Endodermal cell (in vitro differentiated cells): Measurements from ENCODE around the gene CCDC30. TPM values are rescaled to one million over a fixed set of nuclear protein-coding genes. Genes with fewer than 3 reads are reported as not detected.

ENCODE experiments used
- DNase-seq: peaks from one replicate; pipeline ENCODE4 v3.0.0-alpha.2; 2017
- H3K27ac ChIP-seq: 2 replicates; pipeline ENCODE4 v1.5.1; 2013; ENCODE audit warnings: mild to moderate bottlenecking, low read depth, low read length, moderate library complexity
- H3K27me3 ChIP-seq: 2 replicates; pipeline ENCODE4 v1.6.1; 2013; ENCODE audit warnings: mild to moderate bottlenecking, low read length, moderate library complexity; ENCODE audit not compliant: insufficient read depth, control insufficient read depth, poor library complexity, severe bottlenecking
- H3K36me3 ChIP-seq: 2 replicates; pipeline ENCODE4 v1.7.0; 2013; ENCODE audit warnings: mild to moderate bottlenecking, low read length, moderate library complexity; ENCODE audit not compliant: control insufficient read depth, insufficient read depth
- H3K4me1 ChIP-seq: one replicate; pipeline ENCODE4 v1.7.0; 2013; ENCODE audit warnings: low read length; ENCODE audit not compliant: control insufficient read depth, insufficient read depth
- H3K4me3 ChIP-seq: 2 replicates; pipeline ENCODE4 v1.5.1; 2013; ENCODE audit warnings: mild to moderate bottlenecking, low read length, moderate library complexity
- H3K9ac ChIP-seq: 2 replicates; pipeline ENCODE4 v1.6.1; 2013; ENCODE audit warnings: mild to moderate bottlenecking, low read length, moderate library complexity; ENCODE audit not compliant: poor library complexity, severe bottlenecking; ENCODE audit errors: extremely low read depth
- H3K9me3 ChIP-seq: 2 replicates; pipeline ENCODE4 v1.6.1; 2013; ENCODE audit warnings: mild to moderate bottlenecking, low read length, moderate library complexity; ENCODE audit not compliant: control insufficient read depth
- H3K27ac Mint-ChIP-seq: 2 replicates; pipeline ENCODE4 v1.8.0; 2020; ENCODE audit warnings: mixed read lengths
- H3K27me3 Mint-ChIP-seq: 2 replicates; pipeline ENCODE4 v1.8.0; 2021; ENCODE audit warnings: mild to moderate bottlenecking, mixed read lengths; ENCODE audit not compliant: insufficient read depth
- H3K36me3 Mint-ChIP-seq: 2 replicates; pipeline ENCODE4 v1.8.0; 2020; ENCODE audit warnings: low read depth, mixed read lengths
- H3K4me1 Mint-ChIP-seq: 2 replicates; pipeline ENCODE4 v1.8.0; 2020; ENCODE audit warnings: mixed read lengths
- H3K4me3 Mint-ChIP-seq: 2 replicates; pipeline ENCODE4 v1.8.0; 2020; ENCODE audit warnings: mild to moderate bottlenecking, moderate library complexity, mixed read lengths
- H3K9me3 Mint-ChIP-seq: 2 replicates; pipeline ENCODE4 v1.8.0; 2020; ENCODE audit warnings: mild to moderate bottlenecking, mixed read lengths
- CTCF ChIP-seq: fragments of 200-600 bp; sonication (generic); conservative IDR thresholded peaks from 2 replicates; pipeline ENCODE4 v1.5.0; 2021; ENCODE audit warnings: antibody characterized with exemption, mild to moderate bottlenecking
- WGBS, 2 experiments: methylation state at CpG; one replicate each; pipeline versions ENCODE4 v1.1.5 to v1.1.7; 2013; ENCODE audit warnings: missing lambda C conversion rate in 2 of 2, mixed read lengths in 1 of 2; ENCODE audit not compliant: insufficient coverage in 1 of 2, insufficient read length in 1 of 2; 5-methylcytosine and 5-hydroxymethylcytosine counted together
- long read RNA-seq, 4 experiments: library from polyadenylated mRNA in 2 of 4; library from RNA in 1 of 4; library from capped mRNA in 1 of 4; stranded (forward) in 3 of 4; unstranded in 1 of 4; transcript quantifications; one replicate each; pipeline ENCODE4 v2.0.0, GENCODE V29; 2020 to 2021; ENCODE audit warnings: inconsistent platforms in 1 of 4
- polyA plus RNA-seq, 2 experiments: library from polyadenylated mRNA; stranded (reverse); fragments of 50-300 nt; gene quantifications; one replicate each; pipeline ENCODE4 v1.2.3, GENCODE V29; 2013
- total RNA-seq, 2 donors: library from RNA; stranded (reverse); fragmentation: NEBNext Ultra II Directional in 1 of 2; extraction: Animal tissue kit (Norgen Biotek cat#: 25700) in 1 of 2; gene quantifications; 2 replicates in 1 of 2; 3 replicates in 1 of 2; pipeline ENCODE4 v1.2.1, GENCODE V29; 2021

The CCDC30 gene
- 1 to 10 TPM; 4.8 to 6.4 TPM for total RNA-seq
- polyA plus RNA-seq (2013, experiment 1 of 2) = 4.3 TPM
- 5.5 TPM for polyA plus RNA-seq (2013, experiment 2 of 2)
- long read RNA-seq, experiment 1 = 0 reads
- long read RNA-seq, experiment 2, partial matches to known transcripts = 0 of 4 reads
- long read RNA-seq, experiment 2, other reads (novel, unspliced or antisense) = 4 of 4 reads
- long read RNA-seq, experiment 3, partial matches to known transcripts = 1 of 9 reads
- long read RNA-seq, experiment 3, other reads (novel, unspliced or antisense) = 8 of 9 reads
- long read RNA-seq, experiment 4, partial matches to known transcripts = 4 of 7 reads
- long read RNA-seq, experiment 4, other reads (novel, unspliced or antisense) = 3 of 7 reads

GRCh38 chr1:42462828-42463763, at the start of gene CCDC30:
Gene CCDC30 (plus strand): TSS chr1:42463286. CDS start chr1:42480552, 17,266 bp downstream.
- Histone ChIP-seq H3K4me3 (peak within 1 kb of the TSS; percentile 88), H3K36me3 (peaks cover 20% of the 10 kb centered on the region), H3K9me3 (no peaks in the 10 kb centered on the region), H3K27me3 (peaks cover 13% of the 10 kb centered on the region), H3K4me1 (peaks cover 2% of the 10 kb centered on the region), H3K9ac (peak within 1 kb of the TSS; percentile 84), H3K27ac (peak within 1 kb of the TSS; percentile 77)
- peak within 1 kb of the TSS; percentile 79 for H3K4me3 Mint-ChIP-seq
- peak; percentile 99 for DNase-seq
- H3K27me3 Mint-ChIP-seq = peaks cover 7% of the 10 kb centered on the region
- H3K9me3 Mint-ChIP-seq = no peaks in the 10 kb centered on the region
- no peak for TF ChIP-seq CTCF
- peak within 1 kb of the TSS; percentile 96 for H3K27ac Mint-ChIP-seq
- H3K36me3 Mint-ChIP-seq = peaks cover 26% of the 10 kb centered on the region
- 4 to 10% methylated on average over 41 to 59 of the region's 59 CpGs for WGBS, 2 experiments
- H3K4me1 Mint-ChIP-seq = peaks cover 22% of the 10 kb centered on the region

GRCh38 chr1:42414551-42415496, 48.3 kb upstream of the CCDC30 start:
- DNase-seq = no peak
- Mint-ChIP-seq H3K36me3 (no peaks in the 10 kb centered on the region), H3K4me3 (no peak overlapping the region), H3K27me3 (no peaks in the 10 kb centered on the region), H3K4me1 (peaks cover 1% of the 10 kb centered on the region), H3K27ac (no peak overlapping the region), H3K9me3 (no peaks in the 10 kb centered on the region)
- no peaks in the 10 kb centered on the region for H3K27me3 ChIP-seq
- no peaks in the 10 kb centered on the region for H3K9me3 ChIP-seq
- no peak overlapping the region for H3K9ac ChIP-seq
- no peak for TF ChIP-seq CTCF
- 92 to 93% methylated on average over 16 to 17 of the region's 17 CpGs for WGBS, 2 experiments
- no peaks in the 10 kb centered on the region for H3K4me1 ChIP-seq
- no peaks in the 10 kb centered on the region for H3K36me3 ChIP-seq
- no peak overlapping the region for H3K27ac ChIP-seq
- H3K4me3 ChIP-seq = no peak overlapping the region

- Mint-ChIP-seq H3K27me3 (no peaks in the 10 kb centered on the region), H3K36me3 (no peaks in the 10 kb centered on the region), H3K4me1 (peaks cover 7% of the 10 kb centered on the region), H3K27ac (no peak overlapping the region), H3K9me3 (no peaks in the 10 kb centered on the region), H3K4me3 (no peak overlapping the region)
- no peaks in the 10 kb centered on the region for H3K36me3 ChIP-seq
- WGBS, 2 experiments = 55 to 58% methylated on average over 3 of the region's 3 CpGs
- H3K27ac ChIP-seq = no peak overlapping the region
- H3K9ac ChIP-seq = no peak overlapping the region
- no peak for TF ChIP-seq CTCF
- no peak for DNase-seq
- H3K27me3 ChIP-seq = no peaks in the 10 kb centered on the region
- no peaks in the 10 kb centered on the region for H3K4me1 ChIP-seq
- H3K9me3 ChIP-seq = no peaks in the 10 kb centered on the region
- no peak overlapping the region for H3K4me3 ChIP-seq
These were observed 45.9 kb upstream of the CCDC30 start for GRCh38 chr1:42417166-42417565.
